NCI-H1436 (cell line): ENCODE results near the gene PRMT5.
A peak's percentile ranks its signal among the peaks of the same experiment; 100 is the strongest.

ENCODE experiments used
- DNase-seq: peaks from one replicate; lab custom pipeline; 2025; lab: John Stamatoyannopoulos, UW

Gene PRMT5

DNA sequence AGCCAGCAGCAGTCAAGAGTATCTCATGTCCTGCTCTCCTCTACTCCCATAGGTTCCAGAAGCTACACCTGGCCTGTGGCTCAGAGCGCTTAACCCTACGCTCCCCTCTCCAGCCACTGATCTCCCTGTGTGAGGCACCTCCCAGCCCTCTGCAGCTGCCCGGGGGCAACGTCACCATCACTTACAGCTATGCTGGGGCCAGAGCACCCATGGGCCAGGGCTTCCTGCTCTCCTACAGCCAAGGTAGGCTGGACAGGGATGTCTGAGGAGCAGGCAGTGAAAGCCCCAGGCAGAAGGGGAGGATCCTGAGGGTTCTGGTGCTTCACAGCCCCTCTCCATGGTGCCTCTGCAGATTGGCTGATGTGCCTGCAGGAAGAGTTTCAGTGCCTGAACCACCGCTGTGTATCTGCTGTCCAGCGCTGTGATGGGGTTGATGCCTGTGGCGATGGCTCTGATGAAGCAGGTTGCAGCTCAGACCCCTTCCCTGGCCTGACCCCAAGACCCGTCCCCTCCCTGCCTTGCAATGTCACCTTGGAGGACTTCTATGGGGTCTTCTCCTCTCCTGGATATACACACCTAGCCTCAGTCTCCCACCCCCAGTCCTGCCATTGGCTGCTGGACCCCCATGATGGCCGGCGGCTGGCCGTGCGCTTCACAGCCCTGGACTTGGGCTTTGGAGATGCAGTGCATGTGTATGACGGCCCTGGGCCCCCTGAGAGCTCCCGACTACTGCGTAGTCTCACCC is 54.0 kb downstream of the PRMT5 start:
- DNase-seq = no peak

DNA sequence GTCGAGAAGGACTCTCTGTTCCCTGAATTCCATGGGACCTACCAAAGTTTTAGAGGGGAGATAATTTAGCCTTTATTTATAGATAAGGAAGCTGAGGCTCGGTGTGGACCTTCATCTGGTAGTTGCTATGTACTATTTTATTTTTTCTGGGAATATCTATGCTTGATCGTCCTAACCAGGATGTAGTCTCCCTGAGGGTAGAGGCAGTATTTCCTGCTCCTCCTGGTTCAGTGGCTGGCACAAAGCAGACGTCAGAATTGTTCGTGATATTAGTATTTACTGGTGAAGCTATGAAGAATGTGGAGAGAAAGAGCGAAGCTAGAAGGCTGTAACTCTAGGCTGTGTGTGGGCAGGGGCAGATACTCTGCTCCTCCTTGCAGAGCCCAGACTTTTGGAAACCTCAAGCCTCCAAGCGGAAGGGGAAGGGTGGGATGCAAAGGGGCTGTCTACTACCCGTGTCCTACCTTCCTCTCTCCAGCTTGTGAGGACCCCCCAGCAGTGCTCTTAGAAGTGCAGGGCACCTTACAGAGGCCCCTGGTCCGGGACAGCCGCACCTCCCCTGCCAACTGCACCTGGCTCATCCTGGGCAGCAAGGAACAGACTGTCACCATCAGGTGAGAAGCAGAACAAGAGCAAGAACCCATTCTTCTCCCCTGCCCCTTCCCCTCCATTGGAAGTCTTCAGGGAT is 56.2 kb downstream of the PRMT5 start:
- no peak for DNase-seq

DNA sequence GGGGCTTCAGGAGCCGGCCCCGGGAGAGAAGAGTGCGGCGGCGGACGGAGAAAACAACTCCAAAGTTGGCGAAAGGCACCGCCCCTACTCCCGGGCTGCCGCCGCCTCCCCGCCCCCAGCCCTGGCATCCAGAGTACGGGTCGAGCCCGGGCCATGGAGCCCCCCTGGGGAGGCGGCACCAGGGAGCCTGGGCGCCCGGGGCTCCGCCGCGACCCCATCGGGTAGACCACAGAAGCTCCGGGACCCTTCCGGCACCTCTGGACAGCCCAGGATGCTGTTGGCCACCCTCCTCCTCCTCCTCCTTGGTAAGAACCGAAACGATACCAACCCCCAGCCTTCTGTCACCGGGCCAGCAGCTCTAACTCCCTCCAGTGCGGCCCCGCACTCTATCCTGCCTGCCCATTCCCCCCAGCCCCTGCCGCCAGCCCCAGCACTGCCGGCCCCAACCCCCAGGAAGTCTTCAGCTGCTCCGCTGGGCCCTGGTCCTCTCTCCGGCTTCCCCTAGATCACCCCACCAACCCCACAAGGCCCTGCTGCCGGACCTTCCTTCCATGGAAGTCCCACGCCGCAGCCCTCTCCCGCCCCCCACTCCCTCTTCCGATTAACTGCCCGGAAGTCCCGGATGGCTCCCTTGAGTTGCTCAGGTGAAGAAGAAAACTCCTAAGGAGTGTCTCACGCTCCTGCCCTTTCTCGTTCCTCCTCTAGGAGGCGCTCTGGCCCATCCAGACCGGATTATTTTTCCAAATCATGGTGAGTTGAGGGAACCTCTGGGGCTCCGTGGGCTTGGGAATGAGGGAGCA is 56.9 kb downstream of the PRMT5 start:
- DNase-seq = peak; percentile 78

DNA sequence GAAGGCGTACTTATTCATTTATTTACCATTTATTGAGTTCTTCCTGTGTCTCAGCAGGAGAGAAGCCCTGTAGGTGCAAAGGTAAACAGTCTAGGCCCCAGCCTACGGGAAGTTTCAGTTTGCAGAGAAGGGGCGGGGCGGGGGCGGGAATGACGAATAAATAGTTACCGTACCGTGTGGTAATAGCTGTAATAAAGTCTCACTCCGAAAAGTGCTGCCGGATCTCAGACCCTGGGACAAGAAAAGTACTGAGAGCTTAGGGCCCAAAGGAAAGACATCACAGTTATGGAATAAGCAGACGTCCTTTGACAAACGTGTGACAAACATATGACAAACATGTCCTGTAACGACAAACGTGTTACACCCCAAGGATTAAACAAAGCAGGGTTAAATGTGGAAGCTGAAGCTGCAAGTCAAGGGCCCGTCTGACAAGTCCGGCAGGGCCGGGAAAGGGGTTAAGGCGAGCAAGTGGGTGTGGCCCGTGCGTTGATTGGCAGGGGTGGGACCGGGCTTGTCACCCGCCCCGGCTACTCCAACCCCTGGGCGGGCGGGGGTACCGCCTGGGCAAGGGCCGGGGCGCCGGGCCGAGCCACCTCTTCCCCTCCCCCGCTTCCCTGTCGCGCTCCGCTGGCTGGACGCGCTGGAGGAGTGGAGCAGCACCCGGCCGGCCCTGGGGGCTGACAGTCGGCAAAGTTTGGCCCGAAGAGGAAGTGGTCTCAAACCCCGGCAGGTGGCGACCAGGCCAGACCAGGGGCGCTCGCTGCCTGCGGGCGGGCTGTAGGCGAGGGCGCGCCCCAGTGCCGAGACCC is 57.7 kb downstream of the PRMT5 start, which contains the start of gene LRP10:
LRP10 (plus strand) TSS at position 517 of the 809 bp plus-strand sequence. CDS start 564 bp downstream, outside the sequence.
- peak; percentile 14 for DNase-seq

DNA sequence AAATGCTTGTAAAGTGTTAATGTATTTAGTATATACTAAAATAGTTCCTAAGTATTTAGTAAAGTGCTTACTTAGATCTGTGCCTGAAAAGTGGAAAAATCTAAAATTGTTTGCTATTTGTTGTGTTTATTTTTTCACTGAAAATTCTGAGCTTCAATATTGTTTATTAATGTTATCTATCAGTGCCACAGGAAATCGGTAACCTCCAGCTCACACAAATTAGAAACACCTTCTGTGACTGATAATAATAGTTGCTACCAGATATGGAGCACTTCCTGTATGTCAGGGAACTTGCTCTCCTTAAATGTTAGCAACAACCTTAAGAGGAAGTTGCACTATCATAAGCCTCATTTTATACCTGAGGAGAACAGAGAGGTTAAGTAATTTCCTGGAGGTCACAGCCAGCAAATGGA is 58.4 kb downstream of the PRMT5 start:
- peak; percentile 11 for DNase-seq
